IMR-90 (cell line): ENCODE data around the gene RIPOR3. TPM values are rescaled to one million over a fixed set of nuclear protein-coding genes. Genes with fewer than 3 reads are reported as not detected.
A peak's percentile ranks its signal among the peaks of the same experiment; 100 is the strongest.

Source experiments
- ATAC-seq: fragments of 200-7000 bp; cut with Tn5 transposase; 2 replicates; pipeline ENCODE4 v1.9.1; 2020; ENCODE audit warnings: low read depth, mild to moderate bottlenecking, moderate library complexity
- BruUV-seq: library from RNA; stranded (reverse); fragments of 400-500 nt; replicated peaks from 2 replicates; lab custom pipeline; 2021; lab: Mats Ljungman, UMichigan
- CTCF ChIA-PET: fragments of 300-600 bp; formaldehyde crosslinking; extraction: SDS; loops from one replicate; lab custom pipeline; 2021; ENCODE audit warnings: antibody characterized with exemption; lab: Yijun Ruan, JAX
- POLR2A ChIA-PET: fragments of 300-600 bp; sonication (Branson Sonifier 250); formaldehyde crosslinking; loops from one replicate; lab custom pipeline; 2022; ENCODE audit warnings: antibody characterized with exemption; ENCODE audit not compliant: unreplicated experiment; lab: Charles Lee
- DNase-seq: peaks from one replicate; pipeline ENCODE4 v3.0.0; 2013
- H2AFZ ChIP-seq: replicated peaks from 2 replicates; pipeline ENCODE3; 2013; ENCODE audit warnings: low read length, mild to moderate bottlenecking; ENCODE audit not compliant: poor library complexity
- H2AK5ac ChIP-seq: 2 replicates; pipeline ENCODE4 v1.6.1; 2013; ENCODE audit warnings: low read depth, low read length, inconsistent platforms
- H2AK9ac ChIP-seq: replicated peaks from 2 replicates; pipeline ENCODE3; 2013; ENCODE audit warnings: mild to moderate bottlenecking, low read depth, low read length, moderate library complexity; ENCODE audit not compliant: poor library complexity
- H2BK120ac ChIP-seq: 2 replicates; pipeline ENCODE4 v1.6.1; 2013; ENCODE audit warnings: low read depth, low read length, inconsistent platforms
- H2BK15ac ChIP-seq: 3 replicates; pipeline ENCODE4 v1.6.1; 2013; ENCODE audit warnings: low read depth, low read length, inconsistent platforms
- H2BK20ac ChIP-seq: 2 replicates; pipeline ENCODE4 v1.6.1; 2013; ENCODE audit warnings: low read depth, mild to moderate bottlenecking, inconsistent platforms, low read length, moderate library complexity
- H2BK5ac ChIP-seq: 2 replicates; pipeline ENCODE4 v1.6.1; 2013; ENCODE audit warnings: mild to moderate bottlenecking, low read depth, low read length, inconsistent platforms; ENCODE audit not compliant: poor library complexity, severe bottlenecking
- H3K14ac ChIP-seq: replicated peaks from 2 replicates; pipeline ENCODE4 v1.6.1; 2013; ENCODE audit warnings: low read depth, low read length, inconsistent platforms
- H3K18ac ChIP-seq: 2 replicates; pipeline ENCODE4 v1.6.1; 2013; ENCODE audit warnings: low read depth, low read length, control low read depth
- H3K23ac ChIP-seq: 2 replicates; pipeline ENCODE4 v1.6.1; 2013; ENCODE audit warnings: low read depth, low read length, inconsistent platforms
- H3K27ac ChIP-seq: 2 replicates; pipeline ENCODE4 v1.5.1; 2013; ENCODE audit warnings: mild to moderate bottlenecking, control low read depth, low read length; ENCODE audit not compliant: insufficient read depth
- H3K27me3 ChIP-seq: 2 replicates; pipeline ENCODE4 v1.6.1; 2013; ENCODE audit warnings: low read length; ENCODE audit not compliant: control insufficient read depth, insufficient read depth
- H3K36me3 ChIP-seq: 2 replicates; pipeline ENCODE4 v1.6.1; 2013; ENCODE audit warnings: low read length, mixed read lengths; ENCODE audit not compliant: control insufficient read depth, insufficient read depth
- H3K4ac ChIP-seq: 2 replicates; pipeline ENCODE4 v1.6.1; 2013; ENCODE audit warnings: low read depth, low read length, inconsistent platforms
- H3K4me1 ChIP-seq: 2 replicates; pipeline ENCODE4 v1.6.1; 2013; ENCODE audit warnings: low read length, mixed read lengths; ENCODE audit not compliant: control insufficient read depth, insufficient read depth
- H3K4me2 ChIP-seq: 2 replicates; pipeline ENCODE4 v1.6.1; 2013; ENCODE audit warnings: low read depth, mild to moderate bottlenecking, control low read depth, low read length, moderate library complexity
- H3K4me3 ChIP-seq: 2 replicates; pipeline ENCODE4 v1.5.1; 2013; ENCODE audit warnings: low read depth, mild to moderate bottlenecking, control low read depth, low read length, moderate library complexity; ENCODE audit not compliant: insufficient read depth
- H3K56ac ChIP-seq: 2 replicates; pipeline ENCODE4 v1.6.1; 2013; ENCODE audit warnings: low read length, inconsistent platforms; ENCODE audit not compliant: insufficient read depth; ENCODE audit errors: extremely low read depth
- H3K79me1 ChIP-seq, 2 experiments: 2 replicates each; pipeline ENCODE4 v1.6.1; 2013; ENCODE audit warnings: low read length in 2 of 2, inconsistent platforms in 1 of 2, low read depth in 1 of 2
- H3K9ac ChIP-seq: 2 replicates; pipeline ENCODE4 v1.6.1; 2013; ENCODE audit warnings: low read depth, low read length, control low read depth
- H3K9me1 ChIP-seq: 2 replicates; pipeline ENCODE4 v1.6.1; 2013; ENCODE audit warnings: low read length, inconsistent platforms; ENCODE audit not compliant: insufficient read depth
- H3K9me3 ChIP-seq: 2 replicates; pipeline ENCODE4 v1.6.1; 2013; ENCODE audit warnings: low read length; ENCODE audit not compliant: control insufficient read depth, insufficient read depth
- H4K20me1 ChIP-seq: 2 replicates; pipeline ENCODE4 v1.6.1; 2013; ENCODE audit warnings: low read length, inconsistent platforms; ENCODE audit not compliant: insufficient read depth
- H4K5ac ChIP-seq: 2 replicates; pipeline ENCODE4 v1.6.1; 2013; ENCODE audit warnings: mild to moderate bottlenecking, low read depth, low read length, control low read depth
- H4K8ac ChIP-seq, 2 experiments: 2 replicates each; pipeline ENCODE4 v1.6.1; 2013; ENCODE audit warnings: low read depth in 2 of 2, low read length in 2 of 2, control low read depth in 1 of 2, inconsistent platforms in 1 of 2
- H4K91ac ChIP-seq: 2 replicates; pipeline ENCODE4 v1.6.1; 2013; ENCODE audit warnings: low read depth, low read length, inconsistent platforms; ENCODE audit not compliant: insufficient read depth
- BHLHE40 ChIP-seq: fragments of 150-350 bp; IDR thresholded peaks from 2 replicates; pipeline ENCODE4 v1.6.1; 2016; ENCODE audit warnings: mild to moderate bottlenecking, low read depth, low read length
- CEBPB ChIP-seq: IDR thresholded peaks from 2 replicates; pipeline ENCODE4 v1.6.1; 2012; ENCODE audit warnings: low read depth, low read length, improper control_type of control experiment
- CHD1 ChIP-seq: IDR thresholded peaks from 2 replicates; pipeline ENCODE4 v1.6.1; 2012; ENCODE audit warnings: low read depth, low read length, improper control_type of control experiment
- ELK1 ChIP-seq: fragments of 150-350 bp; IDR thresholded peaks from 2 replicates; pipeline ENCODE4 v1.6.1; 2016; ENCODE audit warnings: low read depth, mild to moderate bottlenecking, low read length, moderate library complexity, borderline replicate concordance
- MAZ ChIP-seq: IDR thresholded peaks from 2 replicates; pipeline ENCODE4 v1.6.1; 2012; ENCODE audit warnings: low read depth, mild to moderate bottlenecking, low read length, improper control_type of control experiment, moderate library complexity, borderline replicate concordance
- NFE2L2 ChIP-seq: fragments of 150-350 bp; IDR thresholded peaks from 2 replicates; pipeline ENCODE4 v1.6.1; 2016; ENCODE audit warnings: low read depth, mild to moderate bottlenecking, low read length
- RAD21 ChIP-seq: IDR thresholded peaks from 2 replicates; pipeline ENCODE4 v1.6.1; 2012; ENCODE audit warnings: low read length, improper control_type of control experiment
- RCOR1 ChIP-seq: IDR thresholded peaks from 2 replicates; pipeline ENCODE4 v1.6.1; 2012; ENCODE audit warnings: mild to moderate bottlenecking, low read length, improper control_type of control experiment; ENCODE audit not compliant: insufficient replicate concordance
- RFX5 ChIP-seq: IDR thresholded peaks from 2 replicates; pipeline ENCODE4 v1.8.0; 2012; ENCODE audit warnings: low read depth, mild to moderate bottlenecking, low read length, moderate library complexity
- SMC3 ChIP-seq: fragments of 150-350 bp; IDR thresholded peaks from 2 replicates; pipeline ENCODE4 v1.6.1; 2016; ENCODE audit warnings: low read depth, mild to moderate bottlenecking, antibody characterized with exemption, low read length, moderate library complexity
- WGBS, 2 experiments: methylation state at CpG; one replicate each; pipeline versions ENCODE4 v1.1.5 to v1.1.7; 2013; ENCODE audit warnings: missing lambda C conversion rate in 2 of 2; ENCODE audit not compliant: insufficient read length in 1 of 2; ENCODE audit errors: extremely low coverage in 2 of 2; 5-methylcytosine and 5-hydroxymethylcytosine counted together
- dilution Hi-C: fragments of 300-500 bp; cut with HindIII; formaldehyde crosslinking; loops from one replicate; pipeline ENCODE4 v1.14.3; 2018; ENCODE audit warnings: low sequenced_read_pairs; ENCODE audit not compliant: unreplicated experiment
- in situ Hi-C: fragments of 300-500 bp; cut with MboI; formaldehyde crosslinking; loops from 3 replicates; pipeline ENCODE4 v1.14.3; 2019; ENCODE audit warnings: low sequenced_read_pairs, inconsistent platforms, mixed read lengths
- intact Hi-C: fragments of 100-400 bp; cut with micrococcal nuclease; formaldehyde crosslinking; loops from 2 replicates; pipeline ENCODE4 v1.10.0; 2022
- polyA plus RNA-seq, 3 experiments: library from polyadenylated mRNA; depleted of rRNA; stranded (reverse); fragments of >200 nt; gene quantifications; 2 replicates each; pipeline ENCODE4 v1.2.3, GENCODE V29; 2012; ENCODE audit warnings: low replicate concordance in 1 of 3
- total RNA-seq: library from RNA; depleted of rRNA; stranded (reverse); fragments of >200 nt; gene quantifications from 2 replicates; pipeline ENCODE4 v1.2.3, GENCODE V29; 2012
- TF ChIP-seq, protein P1 (sequence below): fragments of 150-350 bp; IDR thresholded peaks from 2 replicates; pipeline ENCODE4 v1.6.1; 2017; ENCODE audit warnings: mild to moderate bottlenecking, antibody characterized with exemption, low read length, low read depth
- TF ChIP-seq, protein P2 (sequence below): conservative IDR thresholded peaks from 2 replicates; pipeline ENCODE4 v1.5.1; 2012; ENCODE audit warnings: mild to moderate bottlenecking, low read depth, low read length, improper control_type of control experiment

Gene RIPOR3
- total and polyA plus RNA-seq, 2 of the 4 experiments (the other 2 are of a cell fraction), result 0.54 to 1.7 TPM

DNA sequence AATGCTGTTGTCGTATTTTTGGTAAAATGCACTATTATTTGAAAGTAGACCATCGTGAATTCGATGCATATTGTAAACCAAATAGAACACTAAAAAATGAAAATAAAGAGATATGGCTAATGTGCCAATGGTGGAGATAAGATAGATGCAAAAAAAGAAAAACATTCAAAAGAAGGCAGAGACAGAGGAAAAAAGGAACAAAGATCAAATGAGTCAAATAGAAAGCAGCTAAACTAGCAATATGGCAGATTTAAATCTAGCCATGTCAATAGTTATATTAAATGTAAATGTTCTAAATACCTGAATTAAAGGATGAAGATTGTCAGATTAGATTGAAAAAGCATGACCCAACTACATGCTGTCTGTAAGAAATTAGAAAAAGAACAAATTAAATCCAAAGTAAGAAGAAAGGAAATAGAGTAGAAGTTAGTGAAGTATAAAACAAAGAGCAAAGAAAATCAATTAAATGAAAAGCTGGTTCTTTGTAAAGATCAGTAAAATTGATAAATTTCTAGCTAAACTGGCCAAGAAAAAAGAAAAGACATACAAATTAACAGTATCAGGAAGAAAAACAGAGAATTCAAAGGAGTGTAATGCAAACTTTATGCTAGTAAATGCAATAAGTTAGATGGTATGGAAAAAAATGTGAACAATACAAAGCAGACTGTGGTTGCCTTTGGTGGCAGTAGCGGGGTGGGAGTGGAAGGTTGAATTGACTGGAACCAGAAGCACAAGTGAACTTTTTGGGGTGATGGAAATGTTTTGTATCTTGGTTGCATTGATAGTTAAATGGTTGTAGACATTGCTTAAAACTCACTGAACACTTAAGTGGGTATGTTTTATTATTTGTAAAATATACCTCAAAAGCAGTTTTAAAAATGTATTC, 136.4 kb downstream of the RIPOR3 start:
- Histone ChIP-seq H2AFZ (no peak overlapping the region), H3K79me1 (peaks cover 35 to 83% of the 10 kb centered on the region in 2 experiments), H2BK20ac (no peak overlapping the region), H4K91ac (no peak overlapping the region), H3K56ac (no peak overlapping the region), H3K23ac (peak overlapping the region; percentile 32; the same call in 1 of the 2 replicates), H2AK5ac (no peak overlapping the region), H3K36me3 (peaks cover 8% of the 10 kb centered on the region; the same call in 1 of the 2 replicates), H2BK5ac (peak overlapping the region; percentile 32), H3K18ac (no peak overlapping the region), H4K8ac (0 out of 4 replicates have a peak overlapping the region, but pooled peaks of 1 of the 2 experiments have one; percentile 21), H3K14ac (0 out of 2 replicates have a peak overlapping the region, but pooled peaks have one; percentile 34), H4K20me1 (peaks cover 10% of the 10 kb centered on the region; the same call in 1 of the 2 replicates), H3K4me2 (no peak overlapping the region), H3K4me3 (no peak overlapping the region), H3K27ac (no peak overlapping the region), H3K4ac (no peak overlapping the region), H3K9me3 (no peaks in the 10 kb centered on the region), H4K5ac (no peak overlapping the region), H3K4me1 (peaks cover 20% of the 10 kb centered on the region), H2BK120ac (no peak overlapping the region), H2AK9ac (no peak overlapping the region), H3K27me3 (no peaks in the 10 kb centered on the region), H2BK15ac (no peak overlapping the region), H3K9me1 (peaks cover 21% of the 10 kb centered on the region), H3K9ac (no peak overlapping the region)
- dilution Hi-C loops, result no loop called here
- in situ Hi-C loops, result no loop called here
- no peak for TF ChIP-seq RFX5
- no peak for TF ChIP-seq MAZ
- no peak for TF ChIP-seq SMC3
- TF ChIP-seq RAD21, result no peak
- TF ChIP-seq, protein P1, sequence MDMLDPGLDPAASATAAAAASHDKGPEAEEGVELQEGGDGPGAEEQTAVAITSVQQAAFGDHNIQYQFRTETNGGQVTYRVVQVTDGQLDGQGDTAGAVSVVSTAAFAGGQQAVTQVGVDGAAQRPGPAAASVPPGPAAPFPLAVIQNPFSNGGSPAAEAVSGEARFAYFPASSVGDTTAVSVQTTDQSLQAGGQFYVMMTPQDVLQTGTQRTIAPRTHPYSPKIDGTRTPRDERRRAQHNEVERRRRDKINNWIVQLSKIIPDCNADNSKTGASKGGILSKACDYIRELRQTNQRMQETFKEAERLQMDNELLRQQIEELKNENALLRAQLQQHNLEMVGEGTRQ, result no peak
- no peak for TF ChIP-seq NFE2L2
- no peak for TF ChIP-seq RCOR1
- TF ChIP-seq, protein P2, sequence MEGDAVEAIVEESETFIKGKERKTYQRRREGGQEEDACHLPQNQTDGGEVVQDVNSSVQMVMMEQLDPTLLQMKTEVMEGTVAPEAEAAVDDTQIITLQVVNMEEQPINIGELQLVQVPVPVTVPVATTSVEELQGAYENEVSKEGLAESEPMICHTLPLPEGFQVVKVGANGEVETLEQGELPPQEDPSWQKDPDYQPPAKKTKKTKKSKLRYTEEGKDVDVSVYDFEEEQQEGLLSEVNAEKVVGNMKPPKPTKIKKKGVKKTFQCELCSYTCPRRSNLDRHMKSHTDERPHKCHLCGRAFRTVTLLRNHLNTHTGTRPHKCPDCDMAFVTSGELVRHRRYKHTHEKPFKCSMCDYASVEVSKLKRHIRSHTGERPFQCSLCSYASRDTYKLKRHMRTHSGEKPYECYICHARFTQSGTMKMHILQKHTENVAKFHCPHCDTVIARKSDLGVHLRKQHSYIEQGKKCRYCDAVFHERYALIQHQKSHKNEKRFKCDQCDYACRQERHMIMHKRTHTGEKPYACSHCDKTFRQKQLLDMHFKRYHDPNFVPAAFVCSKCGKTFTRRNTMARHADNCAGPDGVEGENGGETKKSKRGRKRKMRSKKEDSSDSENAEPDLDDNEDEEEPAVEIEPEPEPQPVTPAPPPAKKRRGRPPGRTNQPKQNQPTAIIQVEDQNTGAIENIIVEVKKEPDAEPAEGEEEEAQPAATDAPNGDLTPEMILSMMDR, result no peak
- no peak for TF ChIP-seq ELK1
- no peak for TF ChIP-seq CEBPB
- no peak for TF ChIP-seq CHD1
- no peak for TF ChIP-seq BHLHE40
- ChIA-PET POLR2A (no interaction called here), CTCF (interaction anchor here (0.9 kb wide), 1 partner anchor 21 kb away, joined by 3 read pairs; no protein-coding TSS in a partner anchor)
- no peak for DNase-seq
- ATAC-seq, result no peak
- intact Hi-C loops, result no loop called here
- no CpG with 5 or more reads among the region's 4 CpGs for WGBS, 2 experiments
- BruUV-seq, result no TSS peak
